ENCODE measurements around the gene BUB3.

DNA sequence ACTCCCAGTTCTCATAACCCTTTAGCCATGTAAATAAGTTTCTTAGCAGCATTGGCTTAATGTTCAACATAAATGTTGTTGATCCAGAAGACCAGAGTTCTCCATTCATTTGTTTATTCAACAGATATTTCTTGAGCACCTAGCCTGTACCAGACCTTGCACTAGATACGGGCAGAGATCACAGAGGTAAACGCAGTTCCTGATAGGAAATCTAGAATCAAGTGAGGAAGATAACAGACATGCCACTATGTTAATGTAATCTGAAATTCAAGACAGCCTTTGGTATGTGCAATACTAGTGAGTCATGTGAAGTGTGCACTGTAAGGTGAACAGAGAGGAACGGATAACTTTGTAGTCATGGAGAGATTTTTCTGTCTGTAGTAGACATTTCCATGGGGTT lies 3.0 kb downstream of the BUB3 start:
- TF ChIP-seq CTCF (IDR thresholded peaks at IDR 0.05; ENCODE audit: control extremely low read depth in 1 of 3, insufficient read depth in 1 of 3, low read depth in 1 of 3, low read length in 3 of 3) (no peak), MAX (IDR thresholded peaks at IDR 0.05) (no peak), POLR2A (IDR thresholded peaks at IDR 0.05; ENCODE audit: control extremely low read depth in 1 of 2, low read depth in 2 of 2, low read length in 2 of 2) (no peak), RFX5 (IDR thresholded peaks at IDR 0.05; ENCODE audit: borderline replicate concordance, low read depth, low read length) (no peak), CEBPB (IDR thresholded peaks at IDR 0.05; ENCODE audit: low read depth, low read length) (no peak), KDM1A (IDR thresholded peaks at IDR 0.05; ENCODE audit: borderline replicate concordance, low read length) (no peak), EGR1 (IDR thresholded peaks at IDR 0.05; ENCODE audit: borderline replicate concordance, low read depth, low read length) (no peak), RBBP5 (IDR thresholded peaks at IDR 0.05; ENCODE audit: borderline replicate concordance, low read depth, low read length) (no peak)

Data from H1 (cell line).